GM21528 (cell line): Measurements from ENCODE around the gene LGALS9B.
"Not testable (repeated sequence)": the region's sequence is repeated elsewhere in the genome, so short reads cannot be mapped to it uniquely, and the experiment has no call there.

Source experiments
- ATAC-seq: cut with Tn5 transposase; IDR thresholded peaks from one replicate; pipeline ENCODE4 v1.9.1; 2021; ENCODE audit warnings: mild to moderate bottlenecking, moderate library complexity; ENCODE audit not compliant: unreplicated experiment, low FRiP score

The LGALS9B gene

DNA sequence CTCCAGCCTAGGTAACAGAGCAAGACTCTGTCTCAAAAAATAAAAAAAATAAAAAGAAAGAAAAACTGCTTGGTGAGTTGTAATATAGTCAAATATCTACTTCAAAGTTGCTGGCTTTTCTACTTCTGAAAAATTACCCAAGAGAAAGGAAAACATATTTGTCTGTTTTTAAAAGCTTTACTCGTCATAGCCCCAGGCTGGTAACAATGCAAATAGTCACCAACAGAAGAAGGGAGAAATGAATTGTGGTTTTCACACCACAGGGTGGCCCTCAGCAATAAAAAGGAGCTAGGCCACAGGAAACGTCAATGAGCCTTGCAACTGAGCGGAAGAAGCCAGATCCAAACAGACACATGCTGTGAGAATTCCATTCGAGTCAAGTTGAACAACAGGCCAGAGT lies 1.8 kb upstream of the LGALS9B start:
- ATAC-seq: not testable (repeated sequence)

DNA sequence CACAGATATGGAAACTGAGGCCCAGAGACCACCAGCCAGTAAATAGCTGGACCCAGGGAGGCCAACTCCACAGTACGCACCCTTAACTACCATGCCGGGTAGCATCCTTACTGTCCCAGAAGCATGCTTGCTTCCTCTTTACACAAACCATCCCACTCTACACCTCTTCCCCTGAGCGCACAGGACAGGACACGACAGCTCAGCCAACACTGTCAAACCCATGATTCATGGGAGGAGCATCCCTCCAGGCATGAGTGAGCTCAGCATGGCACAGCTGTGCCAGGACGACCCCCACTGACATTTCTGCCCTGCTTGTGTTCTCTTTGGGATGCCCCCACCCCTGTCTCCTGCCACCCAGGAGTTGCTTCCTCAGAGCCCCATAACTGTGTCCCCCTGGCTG lies 340 bp downstream of the LGALS9B start:
- ATAC-seq: not testable (repeated sequence)

DNA sequence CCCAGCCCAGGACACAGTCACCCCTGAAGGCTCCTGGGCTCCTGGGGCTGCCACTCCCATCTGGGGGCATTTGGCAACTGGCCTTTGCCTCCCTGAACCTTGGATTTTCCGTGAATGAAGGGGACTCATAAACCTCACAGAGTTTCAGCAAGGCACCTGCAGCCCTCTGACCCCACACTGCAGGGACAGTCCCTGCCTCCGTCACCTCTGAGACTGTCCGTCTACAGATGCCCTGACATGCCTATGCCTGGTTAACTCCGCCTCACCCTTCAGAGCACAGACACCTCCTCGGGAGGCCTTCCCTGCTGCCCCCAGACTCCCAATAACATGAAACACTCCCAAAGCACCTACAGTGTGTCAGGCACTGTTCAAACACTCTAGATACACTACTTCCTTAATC lies 786 bp downstream of the LGALS9B start:
- not testable (repeated sequence) for ATAC-seq

- not testable (repeated sequence) for ATAC-seq
These were observed 1.8 kb downstream of the LGALS9B start for GRCh38 chr17:20465535-20465934.

GRCh38 chr17:20464854-20465414 lies 2.4 kb downstream of the LGALS9B start:
- ATAC-seq: not testable (repeated sequence)

DNA sequence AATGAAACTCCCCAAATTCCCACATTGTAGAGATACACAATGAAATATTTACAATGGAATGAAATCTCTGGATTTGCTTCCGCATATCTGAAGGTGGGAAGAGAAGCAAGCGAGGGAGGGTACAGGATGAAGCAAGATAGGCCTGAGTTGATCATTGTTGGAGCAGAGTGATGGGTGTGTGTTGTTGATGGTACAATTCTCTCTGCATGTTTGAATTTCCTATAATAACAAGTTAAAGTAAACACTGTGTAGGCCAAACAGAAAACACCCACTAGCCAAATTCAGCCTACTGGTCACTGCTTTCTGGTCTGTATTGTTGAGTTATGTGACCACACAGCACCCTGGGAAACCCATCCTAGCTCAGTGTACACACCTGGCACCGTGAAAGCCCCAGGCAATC lies 5.2 kb downstream of the LGALS9B start:
- not testable (repeated sequence) for ATAC-seq

GRCh38 chr17:20457848-20458381 lies 9.4 kb downstream of the LGALS9B start:
- not testable (repeated sequence) for ATAC-seq

DNA sequence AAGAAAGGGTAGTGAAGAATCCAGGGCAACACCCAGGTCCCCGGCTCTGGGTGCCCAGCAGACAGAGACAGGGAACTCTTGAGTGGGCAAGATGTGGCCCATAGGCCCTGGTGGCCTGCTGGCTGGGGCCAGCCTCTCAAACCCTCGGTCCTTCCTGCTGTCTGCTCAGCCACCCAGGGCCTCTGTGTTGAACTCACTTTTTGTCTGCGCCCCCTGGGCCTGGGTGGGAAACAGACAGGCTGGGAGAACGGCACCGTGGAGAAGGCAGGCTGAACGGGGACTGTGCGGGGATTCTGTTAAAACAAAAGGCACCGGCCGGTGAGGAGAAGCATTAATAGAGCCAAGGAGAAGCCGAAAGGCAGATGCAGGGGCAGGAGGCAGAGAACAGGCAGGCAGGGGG lies 12.2 kb downstream of the LGALS9B start:
- ATAC-seq: not testable (repeated sequence)

DNA sequence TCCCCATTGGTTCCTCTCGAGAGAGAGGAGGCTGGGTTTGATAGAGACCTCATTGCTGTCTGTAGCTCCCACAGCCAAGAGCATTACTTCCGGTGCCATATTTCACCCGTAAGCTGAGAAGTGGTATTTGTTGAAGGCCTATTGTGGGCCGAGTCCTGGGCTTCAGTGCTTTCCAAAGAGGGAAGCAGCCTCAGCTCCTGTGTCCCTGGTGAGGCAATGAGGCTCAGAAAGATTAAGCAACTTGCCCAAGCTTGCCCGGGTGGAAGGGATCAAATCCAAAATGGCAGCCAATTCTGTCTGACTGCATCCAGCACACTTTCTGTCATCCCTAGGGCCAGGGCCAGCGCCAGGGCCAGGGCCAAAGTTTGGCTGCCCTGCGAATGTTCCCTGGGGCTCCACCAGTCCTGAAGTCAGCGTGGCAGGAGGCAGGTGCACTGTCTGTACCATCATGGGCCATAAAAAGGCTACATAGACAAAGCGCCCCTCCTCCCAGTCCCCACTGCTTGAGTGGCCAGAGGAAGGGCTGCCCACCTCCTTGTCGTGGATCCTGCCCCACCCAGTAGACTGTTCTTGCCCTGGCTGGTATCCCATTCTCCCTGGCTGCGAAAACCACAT lies 13.4 kb downstream of the LGALS9B start:
- not testable (repeated sequence) for ATAC-seq

GRCh38 chr17:20450852-20451251 lies 16.5 kb downstream of the LGALS9B start:
- not testable (repeated sequence) for ATAC-seq

DNA sequence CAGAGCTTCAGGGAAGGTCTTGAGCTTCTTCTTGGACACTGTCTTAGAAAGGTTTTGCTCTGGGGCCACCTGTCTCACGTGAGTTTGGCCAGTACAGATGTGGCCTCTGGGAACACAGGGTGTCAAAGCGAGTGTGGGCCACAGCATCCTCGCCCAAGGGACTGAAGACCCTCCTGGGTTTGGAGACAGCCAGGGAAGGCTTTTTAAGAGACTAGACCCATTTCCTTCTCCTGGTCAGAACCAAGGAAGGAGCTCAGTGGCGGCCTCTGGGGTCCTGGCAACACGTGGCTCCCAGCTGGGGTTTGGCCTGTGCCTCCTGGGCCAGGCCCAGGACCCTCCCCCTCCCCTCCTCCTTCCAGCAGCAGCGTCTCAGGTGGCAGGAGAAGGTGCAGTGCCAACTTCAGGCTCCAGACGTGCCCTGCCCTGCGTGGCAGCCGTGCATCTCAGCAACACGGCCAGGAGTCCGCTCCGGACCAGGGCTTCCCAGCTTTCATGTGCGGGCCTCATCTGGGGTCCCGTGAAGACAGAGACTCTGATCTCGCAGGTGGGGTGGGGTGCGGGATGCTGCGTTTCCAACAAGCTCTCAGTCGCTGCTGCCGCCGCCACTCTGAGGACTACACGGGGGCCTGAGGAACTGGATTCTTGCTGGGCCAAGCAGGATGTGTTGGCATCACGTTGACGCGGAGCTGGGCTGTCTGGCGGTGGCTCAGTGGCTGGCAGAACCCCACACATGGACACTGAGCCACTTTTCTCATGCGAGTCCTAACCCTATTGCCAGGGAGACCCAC lies 19.6 kb downstream of the LGALS9B start:
- ATAC-seq: not testable (repeated sequence)

DNA sequence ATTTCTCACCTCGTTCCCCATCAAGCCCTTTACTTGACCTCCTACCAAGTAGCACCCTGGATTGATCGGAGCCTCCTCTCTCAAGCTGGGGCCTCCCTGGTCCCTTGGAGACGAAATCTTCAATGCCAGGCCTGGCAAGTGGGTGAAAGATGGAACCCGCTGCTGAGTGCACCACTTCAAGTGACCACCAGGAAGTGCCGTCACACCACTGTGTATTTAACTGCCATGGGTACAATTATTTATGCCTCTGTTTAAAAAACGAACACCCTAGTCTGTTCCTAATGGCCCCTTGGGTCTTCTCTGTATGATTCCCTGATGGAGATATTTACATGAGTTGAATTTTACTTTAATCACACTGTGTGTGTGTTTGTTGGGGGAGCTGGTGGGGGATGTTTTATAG lies 20.4 kb downstream of the LGALS9B start:
- not testable (repeated sequence) for ATAC-seq

DNA sequence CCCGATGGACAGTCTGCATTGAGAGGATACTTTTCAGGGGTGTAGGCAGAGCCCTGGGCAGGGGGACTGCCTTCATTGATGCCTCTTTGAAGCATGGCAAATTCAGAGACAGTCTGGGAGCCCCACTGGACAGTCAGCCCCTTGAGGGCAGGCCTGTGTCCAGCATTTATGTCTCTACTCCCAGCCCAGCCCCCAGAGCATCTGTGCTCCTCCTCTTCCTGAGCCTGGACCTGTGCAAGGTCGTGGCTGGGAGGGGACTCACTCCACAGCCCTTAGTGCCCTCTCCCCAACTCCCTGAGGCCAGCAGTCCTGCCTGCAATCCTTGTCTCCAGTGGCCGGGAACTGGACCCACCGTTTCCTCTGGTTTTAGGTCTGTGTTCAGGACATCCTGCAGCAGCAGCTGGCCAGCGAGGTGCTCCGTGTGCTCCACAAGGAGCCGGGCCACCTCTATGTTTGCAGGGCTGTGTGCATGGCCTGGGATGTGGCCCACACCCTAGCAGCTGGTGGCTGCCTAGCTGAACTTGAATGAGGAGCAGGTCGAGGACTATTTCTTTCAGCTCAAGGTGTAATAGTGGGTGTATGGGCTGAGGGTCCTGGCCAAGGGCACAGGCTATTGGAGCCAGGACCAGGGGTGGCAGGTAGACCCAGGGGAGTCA lies 22.6 kb downstream of the LGALS9B start:
- not testable (repeated sequence) for ATAC-seq

- not testable (repeated sequence) for ATAC-seq
These were observed 23.2 kb downstream of the LGALS9B start for GRCh38 chr17:20444173-20444572.

DNA sequence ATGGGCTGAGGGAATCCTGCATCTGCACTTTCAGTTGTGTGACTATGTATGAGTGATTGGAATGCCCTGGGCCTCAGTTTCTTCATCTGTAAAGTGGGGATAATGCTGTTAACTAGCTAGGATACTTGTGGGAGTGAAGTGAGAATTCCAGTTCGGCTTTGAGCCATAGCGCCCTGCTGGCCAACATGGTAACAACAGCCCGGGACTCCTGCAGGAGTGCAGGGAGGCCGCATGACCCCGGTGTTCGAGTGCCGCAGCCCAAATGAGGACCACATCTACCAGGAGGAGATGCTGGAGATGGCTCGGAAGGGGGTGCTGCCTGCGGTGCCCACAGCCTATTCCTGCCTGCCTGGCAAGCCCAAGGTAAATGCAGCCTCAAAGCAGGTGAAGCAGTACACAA lies 23.7 kb downstream of the LGALS9B start:
- ATAC-seq: not testable (repeated sequence)

DNA sequence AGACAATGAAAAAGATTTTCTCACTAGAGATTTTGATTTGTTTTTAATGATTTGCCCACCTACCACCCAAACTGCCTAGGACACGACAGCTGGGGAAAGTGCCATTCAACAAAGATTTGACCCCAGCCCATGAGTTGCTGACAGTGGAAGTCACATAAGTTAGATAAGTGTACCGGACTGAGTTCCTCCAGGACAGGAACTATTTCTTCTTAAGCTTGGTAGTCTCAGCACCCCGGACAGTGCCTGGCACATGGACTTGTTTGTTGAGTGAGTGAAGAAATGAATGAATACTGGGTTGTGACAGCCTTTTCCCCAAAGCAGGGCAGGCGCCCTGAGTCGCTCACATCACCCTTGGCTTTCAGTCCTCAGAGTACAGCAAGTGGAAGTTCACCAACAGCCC lies 26.7 kb downstream of the LGALS9B start:
- ATAC-seq: not testable (repeated sequence)

DNA sequence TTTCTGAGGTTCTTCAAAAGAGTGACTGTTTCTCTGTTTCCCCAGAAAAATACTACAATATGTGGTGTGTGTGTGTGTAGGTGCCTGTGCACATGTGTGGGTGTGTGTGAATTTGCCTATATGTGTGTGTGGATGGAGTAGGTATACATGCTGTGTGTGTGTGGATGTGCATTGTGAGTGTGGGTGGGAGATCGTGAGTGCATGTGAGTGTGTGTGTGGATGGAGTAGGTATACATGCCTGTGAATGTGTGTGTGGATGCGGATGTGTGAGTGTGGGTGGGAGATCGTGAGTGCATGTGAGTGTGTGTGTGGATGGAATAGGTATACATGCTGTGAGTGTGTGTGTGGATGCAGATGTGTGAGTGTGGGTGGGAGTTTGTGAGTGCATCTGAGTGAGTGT lies 32.2 kb downstream of the LGALS9B start:
- not testable (repeated sequence) for ATAC-seq

DNA sequence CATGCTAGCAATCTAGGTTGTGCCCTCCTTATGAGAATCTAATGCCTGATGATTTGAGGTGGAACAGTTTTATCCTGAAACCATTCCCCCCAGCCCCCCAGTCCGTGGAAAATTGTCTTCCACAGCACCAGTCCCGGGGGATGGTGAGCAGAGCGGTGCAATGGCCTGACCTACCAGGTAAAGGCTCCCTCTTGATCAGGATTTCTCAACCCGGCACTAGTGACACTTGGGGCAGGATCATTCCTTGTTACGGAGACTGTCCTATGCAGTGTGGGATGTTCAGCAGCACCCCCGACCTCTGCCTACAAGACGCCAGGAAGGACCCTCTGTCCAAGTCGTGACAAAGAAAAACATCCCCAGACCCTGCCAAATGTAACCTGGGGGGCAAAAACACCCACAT lies 34.0 kb downstream of the LGALS9B start:
- ATAC-seq: not testable (repeated sequence)

DNA sequence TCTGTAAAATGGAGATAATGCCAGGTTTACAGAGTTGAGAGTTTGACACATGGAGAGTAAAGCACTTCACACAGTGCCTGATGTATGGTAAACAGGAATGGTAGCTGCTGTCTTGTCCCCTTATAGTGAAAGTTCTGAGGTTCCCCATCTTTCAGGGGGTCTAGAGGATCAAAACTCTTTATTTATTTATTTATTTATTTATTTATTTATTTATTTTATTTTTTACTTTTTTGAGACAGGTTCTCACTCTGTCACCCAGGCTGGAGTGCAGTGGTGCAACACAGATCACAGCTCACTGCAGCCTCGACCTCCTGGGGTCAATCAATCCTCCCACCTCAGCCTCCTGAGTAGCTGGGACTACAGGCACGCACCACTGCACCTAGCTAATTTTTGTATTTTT lies 40.1 kb downstream of the LGALS9B start:
- not testable (repeated sequence) for ATAC-seq

DNA sequence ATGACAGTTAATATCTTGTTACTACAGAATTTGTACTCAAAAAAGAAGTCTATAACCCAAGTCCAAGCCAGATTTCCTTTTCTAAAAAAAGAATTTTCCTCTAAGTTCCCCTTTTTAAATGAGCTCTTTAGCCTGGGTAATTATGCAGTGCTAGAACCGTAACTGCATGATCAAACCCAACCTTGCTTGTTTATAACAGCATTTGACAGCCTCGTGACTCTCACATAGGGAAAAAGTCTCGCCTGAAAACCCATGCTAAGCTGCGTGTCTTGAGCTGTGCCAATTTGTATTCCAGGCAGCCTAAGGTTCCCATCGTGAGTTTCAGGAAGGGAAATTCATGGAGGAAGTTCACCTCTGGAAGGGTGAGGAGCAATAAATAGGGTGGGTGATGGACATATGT lies 44.5 kb downstream of the LGALS9B start:
- ATAC-seq: not testable (repeated sequence)

DNA sequence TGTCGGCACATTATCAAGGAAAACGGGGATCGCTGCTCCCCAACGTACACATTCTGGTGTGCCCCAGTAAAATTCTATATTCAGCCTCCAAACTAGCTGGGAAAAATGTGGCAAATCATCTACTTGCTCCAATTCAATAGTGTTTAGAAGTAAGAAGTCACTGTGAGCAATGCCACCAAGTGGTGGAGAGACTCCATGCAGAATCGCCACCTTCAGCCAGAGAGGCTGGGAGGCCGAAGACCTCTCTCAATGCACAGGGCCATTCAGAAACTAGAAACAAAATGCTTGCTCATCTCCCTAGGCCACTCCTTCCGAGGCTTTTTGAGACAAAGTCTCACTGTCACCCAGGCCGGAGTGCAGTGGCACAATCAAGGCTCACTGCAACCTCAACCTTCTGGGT lies 48.5 kb downstream of the LGALS9B start:
- ATAC-seq: not testable (repeated sequence)
